NCI-H1694 treated with DMSO at 0.1 percent for 48 hours (cell line): ENCODE data around the gene KCND2.
"Not testable (repeated sequence)": the region's sequence is repeated elsewhere in the genome, so short reads cannot be mapped to it uniquely, and the experiment has no call there.

Source experiments
- DNase-seq: peaks from one replicate; lab custom pipeline; 2025; lab: John Stamatoyannopoulos, UW

Gene KCND2

GRCh38 chr7:120743128-120743527 lies 470.2 kb downstream of the KCND2 start:
- DNase-seq = no peak

- no peak for DNase-seq
These were observed 487.1 kb downstream of the KCND2 start for GRCh38 chr7:120760050-120760449.

- DNase-seq = no peak
These were observed 487.9 kb downstream of the KCND2 start for GRCh38 chr7:120760851-120761250.

- DNase-seq = no peak
These were observed 497.2 kb downstream of the KCND2 start for GRCh38 chr7:120770206-120770605.

- no peak for DNase-seq
These were observed 501.5 kb downstream of the KCND2 start for GRCh38 chr7:120774481-120774880.

GRCh38 chr7:120775755-120776154 lies 502.8 kb downstream of the KCND2 start:
- no peak for DNase-seq

- not testable (repeated sequence) for DNase-seq
These were observed 506.1 kb downstream of the KCND2 start for GRCh38 chr7:120779078-120779477.

GRCh38 chr7:120780451-120780850 lies 507.5 kb downstream of the KCND2 start:
- not testable (repeated sequence) for DNase-seq

- DNase-seq = no peak
These were observed 508.0 kb downstream of the KCND2 start for GRCh38 chr7:120780938-120781337.

- not testable (repeated sequence) for DNase-seq
These were observed 508.9 kb downstream of the KCND2 start for GRCh38 chr7:120781924-120782323.

GRCh38 chr7:120783273-120783672 lies 510.3 kb downstream of the KCND2 start:
- no peak for DNase-seq

- no peak for DNase-seq
These were observed 510.7 kb downstream of the KCND2 start for GRCh38 chr7:120783721-120784120.

GRCh38 chr7:120785095-120785494 lies 512.1 kb downstream of the KCND2 start:
- DNase-seq = no peak

GRCh38 chr7:120792091-120792860 lies 519.3 kb downstream of the KCND2 start:
- DNase-seq = peak; percentile 44

- no peak for DNase-seq
These were observed 519.8 kb downstream of the KCND2 start for GRCh38 chr7:120792861-120793130.

GRCh38 chr7:120793213-120793936 lies 520.4 kb downstream of the KCND2 start:
- no peak for DNase-seq

GRCh38 chr7:120794106-120794729 lies 521.2 kb downstream of the KCND2 start:
- DNase-seq = peak; percentile 34

GRCh38 chr7:120797026-120797645 lies 524.2 kb downstream of the KCND2 start:
- no peak for DNase-seq

GRCh38 chr7:120799147-120799546 lies 526.2 kb downstream of the KCND2 start:
- no peak for DNase-seq
